Measurements from ENCODE around the gene RBM7.

Gene RBM7

DNA sequence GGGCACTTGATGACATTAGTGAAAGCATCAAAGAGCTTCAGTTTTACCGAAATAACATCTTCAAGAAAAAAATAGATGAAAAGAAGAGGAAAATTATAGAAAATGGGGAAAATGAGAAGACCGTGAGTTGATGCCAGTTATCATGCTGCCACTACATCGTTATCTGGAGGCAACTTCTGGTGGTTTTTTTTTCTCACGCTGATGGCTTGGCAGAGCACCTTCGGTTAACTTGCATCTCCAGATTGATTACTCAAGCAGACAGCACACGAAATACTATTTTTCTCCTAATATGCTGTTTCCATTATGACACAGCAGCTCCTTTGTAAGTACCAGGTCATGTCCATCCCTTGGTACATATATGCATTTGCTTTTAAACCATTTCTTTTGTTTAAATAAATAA lies 49.4 kb downstream of the RBM7 start:
- DNase-seq: no peak

DNA sequence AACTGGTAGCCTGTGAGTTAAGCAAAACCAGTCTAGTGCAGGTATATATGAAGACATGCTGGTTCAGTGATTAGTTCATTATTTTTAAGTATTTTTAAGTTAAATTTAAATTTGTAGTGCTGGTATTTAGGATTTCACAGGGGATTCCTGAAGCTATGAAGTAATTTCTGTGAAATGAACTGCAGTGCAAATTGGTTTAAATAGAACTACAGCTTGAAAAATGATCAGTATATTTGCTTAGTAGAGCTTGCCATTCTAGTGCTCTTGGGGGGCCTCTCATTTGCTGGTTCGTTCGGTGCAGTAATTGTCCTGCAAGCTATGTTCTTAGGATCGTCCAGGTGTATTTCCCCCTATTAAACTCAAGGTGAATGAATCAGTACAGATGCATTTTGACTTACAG lies 51.9 kb downstream of the RBM7 start:
- no peak for DNase-seq
